ENCODE results near the gene PKIG. TPM values are rescaled to one million over a fixed set of nuclear protein-coding genes. Genes with fewer than 3 reads are reported as not detected.

The PKIG gene
- total and polyA plus RNA-seq, 9 of the 15 experiments (the other 6 are each of a cell fraction or from before 2014, with no cell fraction given) = 0.13 to 7.0 (median 4.7) TPM

- TF ChIP-seq RNF2 (IDR thresholded peaks at IDR 0.05) (no peak), CHD7 (IDR thresholded peaks at IDR 0.05; ENCODE audit: low read depth, low read length) (no peak), GTF2A2 (tag; IDR thresholded peaks at IDR 0.05) (no peak), CAMTA2 (CRISPR knock-in tag; conservative IDR thresholded peaks at IDR 0.05) (no peak), SAFB (IDR thresholded peaks at IDR 0.05; ENCODE audit: borderline replicate concordance, low read depth, low read length) (no peak), PRPF4 (IDR thresholded peaks at IDR 0.05; ENCODE audit: insufficient read depth, low read depth, low read length, poor library complexity, severe bottlenecking) (no peak), WHSC1 (IDR thresholded peaks at IDR 0.05; ENCODE audit: low read length) (no peak), ZNF41 (CRISPR knock-in tag; conservative IDR thresholded peaks at IDR 0.05) (no peak), CBX2 (IDR thresholded peaks at IDR 0.05; ENCODE audit: insufficient read depth, low read length, poor library complexity, severe bottlenecking) (no peak), DMBX1 (CRISPR knock-in tag; IDR thresholded peaks at IDR 0.05; ENCODE audit: borderline replicate concordance) (no peak)
- TF ChIP-seq, protein P1, sequence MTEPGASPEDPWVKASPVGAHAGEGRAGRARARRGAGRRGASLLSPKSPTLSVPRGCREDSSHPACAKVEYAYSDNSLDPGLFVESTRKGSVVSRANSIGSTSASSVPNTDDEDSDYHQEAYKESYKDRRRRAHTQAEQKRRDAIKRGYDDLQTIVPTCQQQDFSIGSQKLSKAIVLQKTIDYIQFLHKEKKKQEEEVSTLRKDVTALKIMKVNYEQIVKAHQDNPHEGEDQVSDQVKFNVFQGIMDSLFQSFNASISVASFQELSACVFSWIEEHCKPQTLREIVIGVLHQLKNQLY (CRISPR knock-in tag; conservative IDR thresholded peaks at IDR 0.05) = no peak
- TF ChIP-seq, protein P2, sequence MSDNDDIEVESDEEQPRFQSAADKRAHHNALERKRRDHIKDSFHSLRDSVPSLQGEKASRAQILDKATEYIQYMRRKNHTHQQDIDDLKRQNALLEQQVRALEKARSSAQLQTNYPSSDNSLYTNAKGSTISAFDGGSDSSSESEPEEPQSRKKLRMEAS (CRISPR knock-in tag; IDR thresholded peaks at IDR 0.05) = no peak
These were observed 53.5 kb downstream of the PKIG start (continued) for GRCh38 chr20:44635877-44636276.

Measured in K562 (cell line).